Erythroblast (primary cell): ENCODE data around the gene RHOBTB1.

Source experiments
- DNase-seq, 2 experiments: peaks; one replicate each; lab custom pipeline; 2025; lab: John Stamatoyannopoulos, UW
- GATA1 ChIP-seq: IDR thresholded peaks from 2 replicates; pipeline ENCODE4 v1.6.1; 2011; ENCODE audit warnings: low read depth, mild to moderate bottlenecking, control low read depth, low read length, moderate library complexity
- POLR2A ChIP-seq: IDR thresholded peaks from 2 replicates; pipeline ENCODE4 v1.6.1; 2011; ENCODE audit warnings: mild to moderate bottlenecking, low read length

The RHOBTB1 gene

GRCh38 chr10:60870416-60870728 is 73.6 kb downstream of the RHOBTB1 start:
- TF ChIP-seq POLR2A (no peak), GATA1 (no peak)
- no peak for DNase-seq

GRCh38 chr10:60869652-60870415 is 74.2 kb downstream of the RHOBTB1 start:
- no peak for TF ChIP-seq GATA1
- no peak for TF ChIP-seq POLR2A
- DNase-seq: no peak

- no peak for DNase-seq
- TF ChIP-seq POLR2A (no peak), GATA1 (no peak)
Observed at GRCh38 chr10:60868946-60869345, 75.0 kb downstream of the RHOBTB1 start.

GRCh38 chr10:60865198-60865783 is 78.7 kb downstream of the RHOBTB1 start:
- no peak for TF ChIP-seq POLR2A
- no peak for TF ChIP-seq GATA1
- no peak for DNase-seq

- no peak for TF ChIP-seq POLR2A
- TF ChIP-seq GATA1: no peak
- no peak for DNase-seq
Observed at GRCh38 chr10:60863796-60864195, 80.2 kb downstream of the RHOBTB1 start.

GRCh38 chr10:60862517-60862916 is 81.5 kb downstream of the RHOBTB1 start:
- DNase-seq: no peak
- TF ChIP-seq POLR2A: no peak
- no peak for TF ChIP-seq GATA1

GRCh38 chr10:60856405-60856804 is 87.6 kb downstream of the RHOBTB1 start:
- TF ChIP-seq GATA1 (no peak), POLR2A (no peak)
- DNase-seq: no peak

GRCh38 chr10:60853637-60854036 is 90.3 kb downstream of the RHOBTB1 start:
- TF ChIP-seq GATA1: no peak
- no peak for TF ChIP-seq POLR2A
- no peak for DNase-seq

- TF ChIP-seq POLR2A (no peak), GATA1 (no peak)
- DNase-seq: no peak
Observed at GRCh38 chr10:60853107-60853506, 90.9 kb downstream of the RHOBTB1 start.

- TF ChIP-seq POLR2A (no peak), GATA1 (no peak)
- no peak for DNase-seq
Observed at GRCh38 chr10:60849740-60850139, 94.2 kb downstream of the RHOBTB1 start.

- no peak for DNase-seq
- TF ChIP-seq POLR2A: no peak
- TF ChIP-seq GATA1: no peak
Observed at GRCh38 chr10:60849217-60849616, 94.8 kb downstream of the RHOBTB1 start.

- no peak for DNase-seq
- TF ChIP-seq POLR2A (no peak), GATA1 (no peak)
Observed at GRCh38 chr10:60848680-60849079, 95.3 kb downstream of the RHOBTB1 start.

- no peak for DNase-seq
- TF ChIP-seq GATA1 (no peak), POLR2A (no peak)
Observed at GRCh38 chr10:60848126-60848525, 95.9 kb downstream of the RHOBTB1 start.

GRCh38 chr10:60846173-60846572 is 97.8 kb downstream of the RHOBTB1 start:
- no peak for DNase-seq
- no peak for TF ChIP-seq GATA1
- TF ChIP-seq POLR2A: no peak

GRCh38 chr10:60845038-60845437 is 98.9 kb downstream of the RHOBTB1 start:
- no peak for DNase-seq
- TF ChIP-seq GATA1: no peak
- TF ChIP-seq POLR2A: no peak
